Stimulated activated CD8-positive, alpha-beta memory T cell treated with anti-CD3 and anti-CD28 coated beads, Interleukin-15, amount 100 ng/mL, for 1 hour (primary cell): ENCODE results near the gene SLC1A3.

Experiments
- DNase-seq: peaks from one replicate; pipeline ENCODE4 v3.0.0-alpha.2; 2020; ENCODE audit warnings: low read depth

The SLC1A3 gene

DNA sequence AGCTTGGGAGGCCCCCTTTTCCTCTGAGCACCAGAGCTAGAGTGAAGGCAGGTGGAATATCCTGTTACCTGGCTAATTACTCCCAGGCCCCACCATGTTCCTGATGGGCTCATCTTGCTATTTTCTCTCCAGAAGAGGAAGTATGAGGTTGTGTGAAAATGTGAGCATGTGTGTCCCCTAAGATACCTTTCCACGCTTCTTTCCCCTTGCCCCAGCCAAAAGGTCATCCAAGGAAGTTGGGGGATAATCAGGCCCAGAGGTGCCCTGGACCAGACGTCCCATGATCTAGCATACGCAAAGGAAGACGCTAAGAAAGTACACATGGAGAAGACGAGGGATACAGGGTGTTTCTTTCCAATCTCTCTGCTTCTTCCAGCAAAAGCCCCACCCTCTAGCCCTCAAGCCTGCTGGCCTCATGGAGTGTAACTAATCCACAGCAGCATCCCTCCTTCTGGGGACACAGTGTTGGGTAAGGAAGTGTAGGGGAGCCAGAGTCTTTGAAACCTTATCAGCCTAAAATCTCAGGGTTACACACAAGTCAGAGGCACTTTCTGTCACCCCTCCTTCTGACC is 115.3 kb downstream of the SLC1A3 start:
- no peak for DNase-seq

DNA sequence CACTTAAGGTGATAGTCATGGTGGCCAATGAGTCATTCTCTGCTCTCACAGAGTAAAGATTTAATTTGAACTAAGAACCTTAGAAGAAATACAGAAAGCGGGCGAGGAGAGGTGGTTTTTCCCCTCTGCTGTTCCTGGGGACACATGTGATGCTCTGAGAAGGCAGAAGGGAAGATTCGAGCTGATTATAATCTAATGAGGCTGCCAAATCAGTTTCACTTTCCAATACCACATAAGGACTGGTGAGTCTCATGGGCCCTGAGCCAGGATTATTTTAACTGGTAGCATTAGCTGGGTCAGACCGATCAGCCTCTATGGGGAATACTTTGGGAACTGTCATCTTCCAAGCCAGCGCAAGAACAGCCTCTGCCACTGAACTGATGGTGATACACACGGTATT is 116.5 kb downstream of the SLC1A3 start:
- DNase-seq, result no peak

DNA sequence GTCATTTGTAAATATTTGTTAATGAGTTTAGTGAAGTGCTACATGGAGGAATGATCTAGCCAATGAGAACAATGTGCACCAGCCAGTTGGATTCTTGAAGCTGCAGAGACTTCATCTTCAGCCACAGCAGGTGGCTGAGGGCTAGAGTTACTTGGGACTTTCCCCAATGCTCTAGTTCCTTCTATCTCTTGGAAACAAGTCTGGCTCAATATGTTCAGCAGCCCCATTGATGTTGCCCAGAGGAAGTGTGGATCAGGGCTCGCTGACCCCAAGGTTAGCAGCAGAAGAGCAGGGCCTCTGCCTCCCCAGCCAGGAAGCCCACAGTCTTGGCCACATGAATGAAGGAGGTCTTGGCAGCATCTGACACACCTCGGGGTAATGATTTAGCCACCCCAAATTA is 117.5 kb downstream of the SLC1A3 start:
- DNase-seq, result no peak

DNA sequence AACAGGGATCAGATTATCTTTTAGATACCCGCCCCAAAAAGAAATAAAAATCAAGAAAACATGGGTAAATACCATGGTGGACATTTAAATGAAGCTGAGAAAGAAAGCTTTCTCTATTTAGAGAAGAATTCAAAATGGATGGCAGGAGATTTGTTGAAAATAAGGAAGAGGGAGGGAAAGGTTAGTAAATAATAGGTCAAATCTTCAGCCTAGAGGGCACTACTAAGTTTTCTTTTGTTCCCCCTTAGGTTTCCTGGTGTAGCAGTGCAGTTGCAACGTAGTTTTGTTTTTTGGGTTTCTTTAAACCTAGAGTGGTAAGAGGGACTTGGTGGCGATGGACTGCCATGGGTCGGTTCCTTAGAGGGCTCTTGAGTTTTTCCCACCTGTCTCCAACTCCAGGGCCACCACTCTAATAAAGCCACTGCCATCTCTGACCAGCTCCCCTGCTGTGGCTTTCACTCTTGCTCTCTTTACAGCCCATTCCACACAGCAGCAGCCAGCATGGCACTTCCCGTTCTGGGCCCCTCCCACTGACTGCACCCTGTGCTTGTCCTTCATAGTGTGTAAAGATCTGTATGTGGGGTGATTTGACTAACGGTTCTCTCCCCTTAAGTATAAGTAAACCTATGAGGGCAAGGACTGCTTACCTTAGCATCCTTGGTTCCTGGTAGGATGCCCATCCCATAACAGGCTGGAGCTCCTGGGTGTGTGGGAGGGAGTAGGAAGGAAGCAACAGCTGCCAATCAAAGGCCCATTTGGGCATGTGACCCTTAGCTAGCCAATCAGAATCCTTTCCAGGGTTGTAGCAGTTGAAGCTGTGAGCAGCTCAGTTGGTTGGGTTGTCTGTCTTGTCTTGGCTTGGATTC is 118.3 kb downstream of the SLC1A3 start:
- DNase-seq, result no peak

DNA sequence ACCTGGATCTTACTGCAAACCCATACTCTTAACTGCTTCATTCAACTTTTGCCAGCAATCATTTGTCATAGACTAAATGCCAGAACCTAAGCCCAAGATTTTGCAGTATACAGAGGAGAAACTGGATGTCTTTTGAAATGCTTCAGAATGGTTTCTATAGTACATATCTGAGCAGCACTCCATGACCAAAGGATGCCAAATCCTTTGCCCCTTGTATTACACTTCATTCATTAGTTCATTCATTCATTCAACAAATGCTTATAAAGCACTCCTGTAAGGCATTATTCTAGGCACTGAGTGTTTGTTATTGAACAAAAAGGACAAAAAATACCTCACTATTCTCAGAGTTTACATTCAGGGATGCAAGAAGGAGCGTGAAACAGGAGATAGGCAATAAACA is 119.9 kb downstream of the SLC1A3 start:
- DNase-seq, result no peak

DNA sequence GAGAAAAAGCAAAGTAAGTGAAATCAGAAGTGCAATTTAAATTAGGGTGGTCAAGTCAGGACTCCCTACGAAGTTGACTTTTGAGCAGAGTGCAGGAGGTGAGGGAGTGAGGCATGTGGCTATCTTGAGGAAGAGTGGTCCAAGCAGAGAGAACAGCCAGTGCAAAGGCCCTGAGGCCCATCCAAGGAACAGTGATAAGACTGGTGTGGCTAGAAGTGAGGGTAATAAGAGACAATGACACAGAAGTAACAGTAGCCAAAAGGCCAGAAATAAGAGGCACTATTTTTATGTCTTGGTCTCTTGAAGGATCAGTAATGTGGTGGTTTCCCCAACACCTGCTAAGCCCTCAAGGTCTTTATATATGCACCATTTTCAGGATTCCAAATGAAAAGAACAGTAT is 120.4 kb downstream of the SLC1A3 start:
- no peak for DNase-seq

DNA sequence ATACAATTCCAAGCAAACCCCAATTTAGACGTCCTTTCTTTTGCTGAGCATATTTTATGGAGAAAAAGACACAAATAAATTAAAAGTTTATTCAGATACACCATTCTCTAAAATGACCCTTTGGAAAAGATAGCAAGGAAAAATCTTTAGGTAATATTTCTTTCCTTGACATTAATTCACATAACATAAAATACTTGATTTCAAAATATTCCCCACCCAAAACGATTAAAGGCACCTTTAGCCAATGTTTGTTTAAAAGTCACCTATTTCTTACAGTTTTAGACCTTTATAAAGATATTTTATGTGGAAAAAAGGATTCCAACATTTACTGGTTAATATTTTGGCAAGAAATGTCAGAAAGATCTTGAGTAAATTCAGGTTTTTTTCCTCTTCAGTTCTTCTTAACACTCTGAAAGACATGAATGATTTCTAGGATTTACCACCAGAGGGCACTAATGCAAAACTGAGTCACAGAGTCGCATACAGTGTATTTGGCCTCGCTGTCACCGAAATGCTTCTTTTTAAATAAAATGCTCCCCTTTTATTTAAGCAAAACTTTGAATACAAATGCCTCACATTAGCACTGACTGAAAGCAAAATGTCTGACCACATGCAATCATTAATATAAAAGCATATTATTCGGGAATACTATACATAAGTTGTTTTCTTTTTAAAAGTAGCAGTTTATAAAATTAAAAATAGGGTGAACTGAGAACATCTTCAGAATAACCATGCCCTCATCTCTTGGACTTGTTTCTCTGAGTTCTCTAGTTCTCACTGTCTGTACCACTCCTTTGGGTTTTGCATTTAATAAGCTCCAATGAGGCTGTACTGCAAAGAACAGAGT is 122.5 kb downstream of the SLC1A3 start:
- DNase-seq, result no peak

DNA sequence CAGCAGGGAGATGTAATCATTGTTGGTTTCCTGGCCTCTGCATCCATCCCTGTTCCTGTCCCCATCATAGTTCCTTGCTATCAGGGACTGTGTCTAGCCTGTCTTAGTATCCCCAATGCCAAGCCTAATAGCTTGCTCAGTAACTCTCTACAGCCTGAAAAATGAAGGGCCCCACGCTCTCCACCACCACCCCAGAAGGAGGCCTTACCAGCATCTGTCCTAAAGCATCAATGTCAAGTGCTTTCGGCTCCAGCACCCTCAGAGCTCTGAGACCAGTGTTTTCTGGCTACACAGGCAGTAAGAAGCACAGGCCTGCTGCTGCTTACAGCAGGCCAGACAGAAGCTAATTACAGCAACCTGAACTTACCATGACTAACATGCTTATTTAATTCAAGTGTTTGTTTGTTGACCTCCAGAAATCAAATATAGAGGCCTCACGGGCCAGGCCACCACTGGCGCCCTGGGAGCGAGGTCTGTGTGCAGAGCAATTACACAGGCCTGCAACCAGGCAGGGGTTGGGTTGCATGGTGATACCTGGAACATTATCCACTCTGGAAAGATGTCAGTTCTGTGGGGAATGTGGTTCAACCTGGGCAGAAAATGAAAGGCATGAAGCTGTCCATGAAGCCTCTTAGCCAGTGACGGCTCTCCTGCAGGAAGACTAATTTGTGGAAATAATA is 124.3 kb downstream of the SLC1A3 start:
- DNase-seq, result no peak

DNA sequence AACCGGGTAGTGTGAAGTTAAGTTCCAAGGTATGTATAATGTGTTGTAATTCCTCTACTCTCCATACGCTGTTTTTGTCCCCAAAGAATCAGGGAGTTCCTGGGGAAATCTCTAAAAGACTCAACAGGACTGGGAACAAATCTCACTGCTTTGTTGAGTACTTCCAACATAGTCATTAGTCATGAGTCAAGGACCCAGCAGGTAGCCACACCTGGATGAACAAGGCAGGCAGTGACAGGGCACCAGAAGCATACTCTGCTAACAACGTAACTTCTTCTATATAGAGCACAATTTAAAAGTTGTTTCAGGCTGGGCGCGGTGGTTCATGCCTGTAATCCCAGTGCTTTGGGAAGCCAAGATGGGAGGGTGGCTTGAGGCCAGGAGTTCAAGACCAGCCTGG is 126.8 kb downstream of the SLC1A3 start:
- no peak for DNase-seq

DNA sequence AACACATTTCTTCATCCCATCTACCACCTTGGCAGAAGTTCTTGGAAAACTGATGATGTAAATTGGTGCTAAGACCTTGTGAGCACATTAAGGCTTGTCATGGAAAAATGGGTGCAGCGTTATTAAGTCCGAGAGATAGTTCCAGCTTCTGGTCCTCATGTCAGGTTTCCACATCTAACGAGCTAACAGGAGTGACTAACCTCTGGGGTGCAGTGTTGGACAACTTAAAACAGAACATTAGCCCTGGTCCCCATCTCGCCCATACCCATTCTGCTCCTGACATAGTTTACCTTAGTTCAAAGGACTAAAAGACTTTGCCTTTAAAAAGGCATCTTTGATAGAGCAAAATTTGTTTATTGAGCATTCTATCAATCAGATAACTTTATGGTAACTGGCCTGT is 128.0 kb downstream of the SLC1A3 start:
- DNase-seq, result no peak

DNA sequence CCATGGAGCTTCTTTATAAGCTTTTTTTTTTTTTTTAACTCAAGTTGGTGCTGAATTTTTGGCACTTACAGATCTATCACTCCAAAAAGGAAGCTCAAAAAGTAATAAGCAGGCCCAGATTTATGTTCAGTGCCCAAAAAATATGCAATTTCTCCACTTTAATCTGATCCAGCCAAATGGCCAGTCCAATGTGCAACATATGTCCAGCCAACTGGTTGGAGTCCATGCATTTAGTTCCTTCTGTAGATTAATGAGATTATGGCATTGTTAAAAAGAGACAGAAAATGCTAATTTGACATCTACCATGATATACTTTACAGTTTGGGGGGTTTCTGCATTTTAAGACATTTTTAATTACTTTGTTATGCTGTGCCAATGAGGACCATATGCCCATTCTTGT is 129.5 kb downstream of the SLC1A3 start:
- no peak for DNase-seq
